A549 treated with DMSO at 1 μM for 4 hours (cell line): ENCODE data around the gene HNRNPA1L2. TPM values are rescaled to one million over a fixed set of nuclear protein-coding genes. Genes with fewer than 3 reads are reported as not detected.

ENCODE experiments used
- total RNA-seq: library from RNA; stranded (reverse); fragments of 200-300 nt; extraction: Qiagen RNA extraction; gene quantifications from 5 replicates; pipeline ENCODE4 v1.2.3, GENCODE V29; 2022; ENCODE audit warnings: low read depth

HNRNPA1L2 gene
- 5.4 to 6.1 TPM (median 5.8 TPM) in 5 replicates for total RNA-seq

DNA sequence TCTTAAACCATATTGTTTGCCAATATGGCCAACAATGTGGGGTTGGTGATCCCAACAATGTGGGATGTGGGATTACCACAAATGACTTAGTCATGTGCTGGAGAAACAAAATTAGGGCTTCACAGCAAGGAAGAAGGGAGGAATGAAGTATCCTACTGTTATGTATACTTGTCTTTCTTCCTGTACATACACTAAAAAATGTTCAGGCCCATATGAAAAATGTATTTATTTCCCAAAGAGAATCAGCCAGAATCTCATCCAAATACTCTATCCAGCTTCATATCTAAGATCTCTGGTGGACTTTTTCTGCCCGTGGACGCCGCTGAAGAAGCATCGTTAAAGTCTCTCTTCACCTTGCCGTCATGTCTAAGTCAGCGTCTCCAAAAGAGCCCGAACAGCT, at the start of gene HNRNPA1L2:
TSS of gene HNRNPA1L2 (plus strand) at position 301 of the 400 bp plus-strand sequence. CDS start at position 363, 62 bp downstream.

DNA sequence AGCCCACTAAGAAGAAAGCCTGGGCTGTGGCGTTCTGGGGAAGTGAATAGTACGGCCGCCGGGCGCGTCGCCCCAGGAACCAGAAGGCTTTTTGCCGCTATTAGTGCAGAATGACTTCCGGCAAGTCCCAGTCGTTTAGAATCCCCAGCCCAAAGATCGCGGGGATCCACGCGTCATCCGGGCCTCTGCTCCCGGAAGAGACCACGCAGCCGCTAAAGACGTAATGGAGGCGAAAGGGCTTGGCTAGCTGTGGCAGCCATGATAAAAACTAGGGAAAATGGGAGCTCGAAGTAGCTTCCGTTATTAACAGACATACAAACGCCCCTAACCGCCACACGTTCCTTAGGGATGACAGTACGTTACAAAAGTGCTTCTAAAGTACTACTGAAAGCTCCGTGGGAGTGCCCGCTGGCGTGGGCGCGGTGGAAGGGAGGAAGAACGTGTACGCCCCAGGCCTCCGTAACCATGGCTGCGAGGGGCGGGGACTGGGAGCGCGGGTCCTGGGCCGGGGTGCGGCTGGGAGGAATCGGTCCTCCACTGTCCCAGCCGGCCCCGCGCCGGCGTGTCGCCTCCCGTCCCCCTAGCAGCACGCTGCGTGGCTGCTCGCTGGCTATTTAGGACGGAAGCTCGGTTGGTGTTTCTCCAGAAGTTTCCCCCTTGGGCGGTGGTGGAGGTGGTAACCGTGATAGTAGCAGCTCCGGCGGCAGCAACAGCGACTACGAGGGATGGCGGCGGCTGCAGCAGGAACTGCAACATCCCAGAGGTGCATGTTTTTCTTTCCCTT, 10.2 kb downstream of the HNRNPA1L2 start, which contains the start of gene SUGT1:
TSS of gene SUGT1 (plus strand) at position 641 of the 784 bp plus-strand sequence. CDS start at position 726, 85 bp downstream.

Other genes with a start within 250 kb of the HNRNPA1L2 start
- gene THSD1, start 236.3 kb upstream of the HNRNPA1L2 start, total RNA-seq: 9.4 to 13.6 TPM (median 10.3 TPM) in 5 replicates
- 12.5 to 15.5 TPM (median 13.9 TPM) in 5 replicates for gene VPS36, start 191.8 kb upstream of the HNRNPA1L2 start, total RNA-seq
- gene CKAP2, start 187.0 kb upstream of the HNRNPA1L2 start, total RNA-seq: 31.1 to 40.8 TPM (median 38.7 TPM) in 5 replicates
- 38.0 to 50.7 TPM (median 49.5 TPM) in 5 replicates for gene SUGT1, start 10.4 kb downstream of the HNRNPA1L2 start, total RNA-seq
- not detected in 5 replicates for gene CNMD, start 97.4 kb downstream of the HNRNPA1L2 start, total RNA-seq
- not detected in 5 replicates for gene PCDH8, start 206.2 kb downstream of the HNRNPA1L2 start, total RNA-seq